Measurements from ENCODE around the gene USF2. TPM values are rescaled to one million over a fixed set of nuclear protein-coding genes. Genes with fewer than 3 reads are reported as not detected.
A peak's percentile ranks its signal among the peaks of the same experiment; 100 is the strongest.

Gene USF2
- total RNA-seq, 1 experiment from 2014 or later = 121 TPM

DNA sequence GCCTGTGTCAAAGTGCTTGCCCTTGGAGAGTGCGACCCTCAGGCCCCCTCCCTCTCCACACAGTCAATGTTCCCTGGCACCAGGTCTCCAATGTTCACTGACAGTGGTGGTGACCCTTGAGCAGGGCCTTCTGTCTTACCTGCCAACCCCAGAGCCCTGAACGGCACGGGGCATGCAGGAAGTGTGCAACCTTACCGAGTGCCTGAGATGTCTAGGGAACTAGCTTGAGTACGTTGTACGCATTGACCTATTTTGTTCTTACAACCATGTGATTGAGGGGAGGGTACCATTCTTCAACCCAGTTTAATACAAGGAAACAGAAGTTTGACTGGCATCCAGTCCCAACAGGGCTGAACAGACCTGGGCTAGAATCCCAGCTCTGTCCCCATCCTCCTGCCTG, 36.4 kb downstream of the USF2 start:
- CTCF ChIA-PET = interaction anchor here (1.7 kb wide), 1 partner anchor 48 kb away, joined by 3 read pairs; no protein-coding TSS in a partner anchor

GRCh38 chr19:35306473-35307246, 37.9 kb downstream of the USF2 start:
- peak; percentile 58; the same call in 1 of the 2 replicates for ATAC-seq

More for the DNA sequence above, 36.4 kb downstream of the USF2 start:
- TF ChIP-seq POLR2AphosphoS5 (IDR thresholded peaks at IDR 0.05; ENCODE audit: low read depth, low read length) = no peak
- TF ChIP-seq, protein P1, sequence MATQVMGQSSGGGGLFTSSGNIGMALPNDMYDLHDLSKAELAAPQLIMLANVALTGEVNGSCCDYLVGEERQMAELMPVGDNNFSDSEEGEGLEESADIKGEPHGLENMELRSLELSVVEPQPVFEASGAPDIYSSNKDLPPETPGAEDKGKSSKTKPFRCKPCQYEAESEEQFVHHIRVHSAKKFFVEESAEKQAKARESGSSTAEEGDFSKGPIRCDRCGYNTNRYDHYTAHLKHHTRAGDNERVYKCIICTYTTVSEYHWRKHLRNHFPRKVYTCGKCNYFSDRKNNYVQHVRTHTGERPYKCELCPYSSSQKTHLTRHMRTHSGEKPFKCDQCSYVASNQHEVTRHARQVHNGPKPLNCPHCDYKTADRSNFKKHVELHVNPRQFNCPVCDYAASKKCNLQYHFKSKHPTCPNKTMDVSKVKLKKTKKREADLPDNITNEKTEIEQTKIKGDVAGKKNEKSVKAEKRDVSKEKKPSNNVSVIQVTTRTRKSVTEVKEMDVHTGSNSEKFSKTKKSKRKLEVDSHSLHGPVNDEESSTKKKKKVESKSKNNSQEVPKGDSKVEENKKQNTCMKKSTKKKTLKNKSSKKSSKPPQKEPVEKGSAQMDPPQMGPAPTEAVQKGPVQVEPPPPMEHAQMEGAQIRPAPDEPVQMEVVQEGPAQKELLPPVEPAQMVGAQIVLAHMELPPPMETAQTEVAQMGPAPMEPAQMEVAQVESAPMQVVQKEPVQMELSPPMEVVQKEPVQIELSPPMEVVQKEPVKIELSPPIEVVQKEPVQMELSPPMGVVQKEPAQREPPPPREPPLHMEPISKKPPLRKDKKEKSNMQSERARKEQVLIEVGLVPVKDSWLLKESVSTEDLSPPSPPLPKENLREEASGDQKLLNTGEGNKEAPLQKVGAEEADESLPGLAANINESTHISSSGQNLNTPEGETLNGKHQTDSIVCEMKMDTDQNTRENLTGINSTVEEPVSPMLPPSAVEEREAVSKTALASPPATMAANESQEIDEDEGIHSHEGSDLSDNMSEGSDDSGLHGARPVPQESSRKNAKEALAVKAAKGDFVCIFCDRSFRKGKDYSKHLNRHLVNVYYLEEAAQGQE (IDR thresholded peaks at IDR 0.05; ENCODE audit: insufficient read depth in 1 of 2, low read depth in 2 of 2, low read length in 1 of 2) = no peak
- TF ChIP-seq, protein P2, sequence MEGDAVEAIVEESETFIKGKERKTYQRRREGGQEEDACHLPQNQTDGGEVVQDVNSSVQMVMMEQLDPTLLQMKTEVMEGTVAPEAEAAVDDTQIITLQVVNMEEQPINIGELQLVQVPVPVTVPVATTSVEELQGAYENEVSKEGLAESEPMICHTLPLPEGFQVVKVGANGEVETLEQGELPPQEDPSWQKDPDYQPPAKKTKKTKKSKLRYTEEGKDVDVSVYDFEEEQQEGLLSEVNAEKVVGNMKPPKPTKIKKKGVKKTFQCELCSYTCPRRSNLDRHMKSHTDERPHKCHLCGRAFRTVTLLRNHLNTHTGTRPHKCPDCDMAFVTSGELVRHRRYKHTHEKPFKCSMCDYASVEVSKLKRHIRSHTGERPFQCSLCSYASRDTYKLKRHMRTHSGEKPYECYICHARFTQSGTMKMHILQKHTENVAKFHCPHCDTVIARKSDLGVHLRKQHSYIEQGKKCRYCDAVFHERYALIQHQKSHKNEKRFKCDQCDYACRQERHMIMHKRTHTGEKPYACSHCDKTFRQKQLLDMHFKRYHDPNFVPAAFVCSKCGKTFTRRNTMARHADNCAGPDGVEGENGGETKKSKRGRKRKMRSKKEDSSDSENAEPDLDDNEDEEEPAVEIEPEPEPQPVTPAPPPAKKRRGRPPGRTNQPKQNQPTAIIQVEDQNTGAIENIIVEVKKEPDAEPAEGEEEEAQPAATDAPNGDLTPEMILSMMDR (IDR thresholded peaks at IDR 0.05) = no peak
- no peak for TF ChIP-seq SIN3A (IDR thresholded peaks at IDR 0.05; ENCODE audit: borderline replicate concordance, insufficient read depth, low read depth, low read length)
- TF ChIP-seq TCF7L2 (IDR thresholded peaks at IDR 0.05; ENCODE audit: low read depth, low read length) = no peak
- H3K4me3 ChIP-seq (ENCODE audit: low read depth in 2 of 2, low read length in 2 of 2) = no peak overlapping the region
- 0 out of 2 replicates have a peak, but pooled peaks cover 5% of the 10 kb centered on the region for H3K4me1 ChIP-seq (ENCODE audit: control insufficient read depth, insufficient read depth, low read length)
- in situ Hi-C loops (cut with HindIII; ENCODE audit: low pct_unique_long_range_greater_than_20kb, low sequenced_read_pairs) (no loop called here), intact Hi-C loops (cut with micrococcal nuclease; ENCODE audit: unreplicated experiment) (no loop called here)
- H3K9me3 ChIP-seq (ENCODE audit: control insufficient read depth, insufficient read depth, low read depth, low read length) = no peaks in the 10 kb centered on the region
- H3K27me3 ChIP-seq (ENCODE audit: control insufficient read depth, insufficient read depth, low read length) = no peaks in the 10 kb centered on the region; the same call in 1 of the 2 replicates
- POLR2A ChIA-PET = no interaction called here
- ATAC-seq (no peak), DNase-seq (ENCODE audit: low read depth, low spot score) (no peak)
- no TSS peak for BruUV-seq (replicated peaks)
- H3K36me3 ChIP-seq (ENCODE audit: control insufficient read depth, insufficient read depth, low read length) = no peaks in the 10 kb centered on the region
- H3K27ac ChIP-seq (ENCODE audit: low read length) = no peak overlapping the region

More at GRCh38 chr19:35306473-35307246, 37.9 kb downstream of the USF2 start:
- in situ Hi-C loops (cut with HindIII; ENCODE audit: low pct_unique_long_range_greater_than_20kb, low sequenced_read_pairs) (no loop called here), intact Hi-C loops (cut with micrococcal nuclease; ENCODE audit: unreplicated experiment) (no loop called here)
- no peak for DNase-seq (ENCODE audit: low read depth, low spot score)
- no peak overlapping the region for H3K4me3 ChIP-seq (ENCODE audit: low read depth in 2 of 2, low read length in 2 of 2)
- no peaks in the 10 kb centered on the region for H3K36me3 ChIP-seq (ENCODE audit: control insufficient read depth, insufficient read depth, low read length)
- H3K27ac ChIP-seq (ENCODE audit: low read length) = no peak overlapping the region
- 0 out of 2 replicates have a peak, but pooled peaks cover 5% of the 10 kb centered on the region for H3K4me1 ChIP-seq (ENCODE audit: control insufficient read depth, insufficient read depth, low read length)
- ChIA-PET CTCF (no interaction called here), POLR2A (no interaction called here)
- no peak for TF ChIP-seq SIN3A (IDR thresholded peaks at IDR 0.05; ENCODE audit: borderline replicate concordance, insufficient read depth, low read depth, low read length)
- TF ChIP-seq, protein P1 (IDR thresholded peaks at IDR 0.05; ENCODE audit: insufficient read depth in 1 of 2, low read depth in 2 of 2, low read length in 1 of 2) = no peak
- TF ChIP-seq TCF7L2 (IDR thresholded peaks at IDR 0.05; ENCODE audit: low read depth, low read length) = no peak
- no peak for TF ChIP-seq POLR2AphosphoS5 (IDR thresholded peaks at IDR 0.05; ENCODE audit: low read depth, low read length)
- TF ChIP-seq, protein P2 (IDR thresholded peaks at IDR 0.05) = no peak
- BruUV-seq (replicated peaks) = no TSS peak
- H3K27me3 ChIP-seq (ENCODE audit: control insufficient read depth, insufficient read depth, low read length) = no peaks in the 10 kb centered on the region; the same call in 1 of the 2 replicates
- H3K9me3 ChIP-seq (ENCODE audit: control insufficient read depth, insufficient read depth, low read depth, low read length) = no peaks in the 10 kb centered on the region

Measured in Panc1 (cell line).